Tibial artery (tissue), 4 donors: ENCODE measurements around the gene MYO5B.
A peak's percentile ranks its signal among the peaks of the same experiment; 100 is the strongest.

ENCODE experiments used
- DNase-seq, 2 donors: peaks; one replicate each; pipeline ENCODE4 v3.0.0-alpha.2; 2019
- H3K27ac ChIP-seq, 2 donors: fragments of 200-600 bp; sonication (generic) in 1 of 2; 1 replicate in 1 of 2; 2 replicates in 1 of 2; pipeline ENCODE4 v1.5.1; 2018 to 2019; ENCODE audit warnings: mild to moderate bottlenecking in 1 of 2
- H3K27me3 ChIP-seq, 2 donors: fragments of 200-600 bp; sonication (generic) in 1 of 2; one replicate each; pipeline versions ENCODE4 v1.5.1 to v1.6.0; 2016 to 2019
- H3K36me3 ChIP-seq, 3 donors: fragments of 200-600 bp; sonication (generic) in 2 of 3; one replicate each; pipeline ENCODE4 v1.5.1; 2016 to 2019; ENCODE audit warnings: mild to moderate bottlenecking in 2 of 3
- H3K4me1 ChIP-seq, 4 donors: fragments of 200-600 bp; sonication (generic) in 2 of 4; 1 replicate in 3 of 4; 2 replicates in 1 of 4; pipeline ENCODE4 v1.5.1; 2016 to 2019
- H3K4me3 ChIP-seq, 2 donors: fragments of 200-600 bp; sonication (generic) in 1 of 2; 1 replicate in 1 of 2; 2 replicates in 1 of 2; pipeline ENCODE4 v1.5.1; 2018 to 2019; ENCODE audit warnings: mild to moderate bottlenecking in 2 of 2
- H3K9me3 ChIP-seq, 3 donors: fragments of 200-600 bp; sonication (generic) in 1 of 3; one replicate each; pipeline ENCODE4 v1.5.1; 2016 to 2019
- intact Hi-C: fragments of 100-400 bp; cut with DNase I; formaldehyde crosslinking; loops from one replicate; pipeline ENCODE4 v1.15.0; 2023; ENCODE audit warnings: low total_unique reads
- TF ChIP-seq, protein P1 (sequence below), 2 experiments: fragments of 200-600 bp in 1 of 2; fragments of 450-650 bp in 1 of 2; IDR thresholded peaks; one replicate each; pipeline ENCODE4 v1.5.1; 2017 to 2019; ENCODE audit warnings: antibody characterized with exemption in 2 of 2, mild to moderate bottlenecking in 1 of 2, moderate library complexity in 1 of 2

MYO5B gene

DNA sequence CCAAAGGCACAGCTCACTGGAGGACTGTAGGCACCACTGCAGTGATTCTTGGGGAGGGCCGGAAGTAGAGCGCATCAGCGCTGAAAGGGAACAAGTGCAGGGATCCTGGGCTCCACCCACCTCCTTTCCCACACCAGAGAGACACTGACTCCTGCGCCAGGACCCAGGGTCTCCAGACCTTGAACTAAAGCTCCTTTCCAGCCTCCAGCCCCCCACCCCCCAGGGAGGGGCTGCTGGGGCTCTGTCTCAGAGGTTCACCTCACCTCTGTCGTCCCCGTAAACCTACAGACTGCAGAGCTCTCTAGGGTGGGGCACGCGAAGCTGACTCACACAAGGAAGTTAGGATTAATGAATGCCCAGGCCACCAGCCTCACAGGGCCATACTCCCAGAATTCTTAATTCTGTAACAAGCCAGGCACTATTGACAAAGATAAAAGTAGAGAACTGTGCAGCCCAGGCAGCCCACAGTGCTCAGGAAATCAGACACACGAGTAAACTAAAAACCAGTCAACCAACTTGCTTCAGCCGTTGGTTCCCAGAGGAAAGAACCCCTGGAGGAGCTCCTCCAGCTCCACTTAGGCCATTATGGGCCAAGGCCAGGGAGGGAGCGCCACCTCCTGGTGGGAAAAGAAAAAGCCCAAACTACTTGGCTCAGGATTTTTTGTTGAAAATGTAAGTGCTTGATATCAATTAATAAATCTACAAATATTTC is 336.5 kb downstream of the MYO5B start:
- H3K4me3 ChIP-seq, result no peak overlapping the region
- no peak overlapping the region for H3K27ac ChIP-seq
- peaks cover 0 to 5% (median 0%) of the 10 kb centered on the region in 3 donors for H3K36me3 ChIP-seq
- no peak for DNase-seq
- TF ChIP-seq, protein P1, sequence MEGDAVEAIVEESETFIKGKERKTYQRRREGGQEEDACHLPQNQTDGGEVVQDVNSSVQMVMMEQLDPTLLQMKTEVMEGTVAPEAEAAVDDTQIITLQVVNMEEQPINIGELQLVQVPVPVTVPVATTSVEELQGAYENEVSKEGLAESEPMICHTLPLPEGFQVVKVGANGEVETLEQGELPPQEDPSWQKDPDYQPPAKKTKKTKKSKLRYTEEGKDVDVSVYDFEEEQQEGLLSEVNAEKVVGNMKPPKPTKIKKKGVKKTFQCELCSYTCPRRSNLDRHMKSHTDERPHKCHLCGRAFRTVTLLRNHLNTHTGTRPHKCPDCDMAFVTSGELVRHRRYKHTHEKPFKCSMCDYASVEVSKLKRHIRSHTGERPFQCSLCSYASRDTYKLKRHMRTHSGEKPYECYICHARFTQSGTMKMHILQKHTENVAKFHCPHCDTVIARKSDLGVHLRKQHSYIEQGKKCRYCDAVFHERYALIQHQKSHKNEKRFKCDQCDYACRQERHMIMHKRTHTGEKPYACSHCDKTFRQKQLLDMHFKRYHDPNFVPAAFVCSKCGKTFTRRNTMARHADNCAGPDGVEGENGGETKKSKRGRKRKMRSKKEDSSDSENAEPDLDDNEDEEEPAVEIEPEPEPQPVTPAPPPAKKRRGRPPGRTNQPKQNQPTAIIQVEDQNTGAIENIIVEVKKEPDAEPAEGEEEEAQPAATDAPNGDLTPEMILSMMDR (IDR thresholded peaks at IDR 0.05), result peak; percentile 67 to 78
- H3K9me3 ChIP-seq, result no peaks in the 10 kb centered on the region
- intact Hi-C loops, result loop anchor here (5.0 kb wide), 1 partner anchor 346 kb away; no protein-coding TSS in a partner anchor
- H3K4me1 ChIP-seq, result no peaks in the 10 kb centered on the region
- no peaks in the 10 kb centered on the region for H3K27me3 ChIP-seq

DNA sequence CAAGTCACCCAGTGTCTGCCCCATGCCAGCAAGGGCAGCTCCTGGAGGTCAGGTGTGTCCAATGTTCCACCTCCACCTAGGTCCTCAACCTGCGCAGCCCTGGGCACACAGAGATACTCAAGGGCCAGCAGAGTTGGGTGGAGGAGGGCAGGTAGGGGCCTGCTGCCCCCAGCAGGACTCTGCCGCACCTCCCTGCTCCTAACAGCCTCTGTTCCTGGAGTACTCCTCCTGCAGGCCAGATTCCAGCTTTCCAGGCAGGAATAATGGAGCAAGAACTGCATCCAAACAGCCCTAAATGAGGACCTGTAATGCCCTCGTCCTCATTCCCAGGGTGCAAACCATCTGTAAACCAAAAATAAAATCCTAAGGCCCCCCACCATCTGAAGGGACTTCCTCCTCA is 337.2 kb downstream of the MYO5B start:
- H3K27ac ChIP-seq, result no peak overlapping the region
- TF ChIP-seq, protein P1 (IDR thresholded peaks at IDR 0.05), result no peak
- DNase-seq, result no peak
- no peaks in the 10 kb centered on the region for H3K9me3 ChIP-seq
- intact Hi-C loops, result loop anchor here (5.0 kb wide), 1 partner anchor 345 kb away; no protein-coding TSS in a partner anchor
- peaks cover 0 to 5% (median 0%) of the 10 kb centered on the region in 3 donors for H3K36me3 ChIP-seq
- H3K4me3 ChIP-seq, result no peak overlapping the region
- no peaks in the 10 kb centered on the region for H3K4me1 ChIP-seq
- H3K27me3 ChIP-seq, result no peaks in the 10 kb centered on the region

DNA sequence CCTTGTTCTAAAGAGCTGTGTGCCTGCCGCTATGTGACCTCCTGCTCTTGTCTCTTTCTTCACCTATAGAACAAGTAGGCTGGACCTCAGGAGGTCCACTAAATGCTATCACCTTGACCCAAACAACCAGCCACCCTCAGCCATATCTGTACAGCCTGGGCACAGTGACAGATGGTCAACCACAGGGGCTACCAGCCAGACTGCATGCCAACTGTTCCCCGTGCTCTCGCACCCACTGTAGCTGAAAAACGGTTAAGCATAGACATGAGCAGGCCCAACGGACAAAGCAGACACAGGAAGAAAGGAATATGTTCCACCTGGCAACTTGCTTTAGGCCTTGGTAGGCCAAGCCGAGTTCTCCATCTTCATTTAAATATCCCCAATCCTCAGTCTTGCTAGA is 338.5 kb downstream of the MYO5B start:
- H3K27me3 ChIP-seq, result no peaks in the 10 kb centered on the region
- intact Hi-C loops, result loop anchor here (5.0 kb wide), 1 partner anchor 344 kb away; no protein-coding TSS in a partner anchor
- no peak overlapping the region for H3K4me3 ChIP-seq
- TF ChIP-seq, protein P1 (IDR thresholded peaks at IDR 0.05), result no peak
- no peaks in the 10 kb centered on the region for H3K4me1 ChIP-seq
- no peak overlapping the region for H3K27ac ChIP-seq
- no peaks in the 10 kb centered on the region for H3K9me3 ChIP-seq
- DNase-seq, result no peak
- H3K36me3 ChIP-seq, result peaks cover 0 to 5% (median 0%) of the 10 kb centered on the region in 3 donors

DNA sequence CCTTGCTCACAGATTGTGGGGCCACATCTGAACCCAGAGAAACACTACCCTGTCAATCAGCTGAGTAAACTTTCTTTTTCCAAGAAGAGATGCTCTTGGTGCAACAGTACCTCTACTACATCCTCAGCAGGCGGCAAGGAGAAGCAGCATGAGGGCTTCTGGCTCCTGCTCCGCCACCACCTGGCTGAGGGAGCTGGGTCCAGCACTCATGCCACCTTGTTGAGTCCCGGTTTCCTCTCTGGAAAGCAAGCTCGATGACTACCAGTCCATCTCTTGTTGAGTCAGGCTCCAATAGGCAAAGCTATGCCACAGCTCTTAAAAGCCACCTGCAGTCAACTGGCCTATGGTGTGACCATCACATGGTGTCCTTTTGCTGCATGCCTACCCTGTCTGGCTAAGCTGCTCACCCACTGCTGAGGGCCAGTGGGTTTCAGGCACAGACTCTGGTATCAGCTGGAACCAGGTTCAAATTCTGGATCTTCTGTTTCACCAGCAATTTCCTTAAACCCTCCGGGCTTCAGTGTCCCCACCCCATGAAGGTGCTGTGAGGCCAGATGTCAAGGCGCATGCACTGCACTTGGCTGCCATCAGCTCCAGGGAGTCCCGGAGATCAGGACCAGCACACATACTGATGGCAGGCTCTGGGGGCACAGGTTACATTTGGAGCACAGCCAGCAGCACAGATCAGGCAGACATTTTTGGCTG is 339.1 kb downstream of the MYO5B start:
- Histone ChIP-seq H3K36me3 (peaks cover 0 to 5% (median 0%) of the 10 kb centered on the region in 3 donors), H3K4me3 (no peak overlapping the region), H3K27ac (no peak overlapping the region), H3K27me3 (no peaks in the 10 kb centered on the region), H3K9me3 (no peaks in the 10 kb centered on the region), H3K4me1 (no peaks in the 10 kb centered on the region)
- no peak for DNase-seq
- intact Hi-C loops, result loop anchor here (5.0 kb wide), 1 partner anchor 344 kb away; no protein-coding TSS in a partner anchor
- TF ChIP-seq, protein P1 (IDR thresholded peaks at IDR 0.05), result no peak

DNA sequence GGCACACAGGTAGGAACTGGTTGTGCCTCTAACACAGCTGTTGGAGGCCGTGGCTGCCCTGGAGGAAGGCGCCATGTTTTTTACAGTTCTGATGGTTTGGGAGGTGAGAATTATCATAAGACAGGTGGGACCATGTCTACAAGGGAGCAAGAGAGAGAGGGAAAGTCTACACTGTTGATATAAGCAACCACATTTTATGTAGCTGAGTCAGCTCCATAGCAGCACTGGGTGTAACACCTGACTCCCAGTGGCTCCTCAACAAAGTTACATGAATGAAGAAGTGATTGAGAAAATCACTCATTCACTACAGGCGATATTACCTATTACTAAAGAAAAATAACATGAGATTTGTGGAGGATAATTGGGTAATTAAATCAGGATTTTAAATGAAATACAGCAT is 340.3 kb downstream of the MYO5B start:
- Histone ChIP-seq H3K36me3 (peaks cover 0 to 5% (median 0%) of the 10 kb centered on the region in 3 donors), H3K4me3 (no peak overlapping the region), H3K4me1 (no peaks in the 10 kb centered on the region), H3K9me3 (no peaks in the 10 kb centered on the region), H3K27me3 (peaks cover 0 to 2% of the 10 kb centered on the region in 2 donors), H3K27ac (no peak overlapping the region)
- DNase-seq, result no peak
- TF ChIP-seq, protein P1 (IDR thresholded peaks at IDR 0.05), result no peak
- intact Hi-C loops, result loop anchor here (5.0 kb wide), 1 partner anchor 342 kb away; no protein-coding TSS in a partner anchor
